ENCODE measurements around the gene PCNX4.

PCNX4 gene

DNA sequence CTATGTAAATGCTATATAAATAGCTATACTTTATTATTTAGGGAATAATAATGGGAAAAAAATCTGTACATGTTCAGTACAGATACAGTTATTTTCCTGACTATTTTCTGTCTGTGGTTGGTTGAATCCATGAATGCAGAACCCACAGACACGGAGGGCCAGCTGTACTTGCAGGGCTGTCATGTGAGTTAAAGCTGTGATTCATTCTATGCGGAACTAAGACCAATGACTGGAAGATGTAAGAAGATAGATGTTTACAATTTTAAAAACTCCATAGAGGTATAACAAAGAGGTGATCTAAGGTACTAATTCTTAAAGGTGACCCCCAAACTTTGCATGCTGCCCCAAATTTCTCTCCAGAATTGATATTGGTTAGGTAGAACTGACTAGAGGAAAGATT is 14.6 kb downstream of the PCNX4 start:
- no peak for DNase-seq

DNA sequence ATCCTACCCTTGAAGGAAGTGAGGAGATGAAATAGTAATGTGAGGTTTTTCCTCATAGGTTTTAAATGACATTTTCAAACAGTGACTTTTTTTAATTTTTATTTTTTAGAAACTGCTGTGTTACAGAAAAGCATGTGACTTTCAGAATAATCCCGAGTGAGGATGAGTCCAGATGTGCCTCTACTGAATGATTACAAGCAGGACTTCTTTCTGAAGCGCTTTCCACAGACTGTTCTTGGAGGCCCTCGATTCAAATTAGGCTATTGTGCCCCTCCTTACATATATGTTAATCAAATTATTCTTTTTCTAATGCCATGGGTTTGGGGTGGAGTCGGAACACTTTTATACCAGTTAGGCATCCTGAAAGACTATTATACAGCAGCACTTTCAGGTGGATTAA is 15.8 kb downstream of the PCNX4 start:
- DNase-seq: no peak

DNA sequence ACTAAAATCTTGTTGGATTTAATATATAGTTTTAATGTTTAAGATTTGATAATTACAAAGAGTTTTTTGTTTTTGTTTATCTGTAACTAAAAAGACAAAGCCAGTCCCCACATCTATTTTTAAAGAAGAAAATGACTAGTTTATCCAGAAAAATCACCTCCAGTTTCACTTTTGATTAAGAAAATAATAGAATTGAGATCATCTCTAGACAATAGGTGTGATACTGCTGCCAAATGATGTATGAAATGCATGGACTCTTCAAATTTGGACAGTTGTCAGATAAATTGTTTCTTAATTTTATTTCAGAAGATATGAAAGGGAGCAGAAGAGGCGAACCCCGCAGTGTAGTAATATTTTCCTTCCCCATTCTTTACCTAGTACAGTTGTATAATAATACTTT is 20.0 kb downstream of the PCNX4 start:
- DNase-seq: no peak

DNA sequence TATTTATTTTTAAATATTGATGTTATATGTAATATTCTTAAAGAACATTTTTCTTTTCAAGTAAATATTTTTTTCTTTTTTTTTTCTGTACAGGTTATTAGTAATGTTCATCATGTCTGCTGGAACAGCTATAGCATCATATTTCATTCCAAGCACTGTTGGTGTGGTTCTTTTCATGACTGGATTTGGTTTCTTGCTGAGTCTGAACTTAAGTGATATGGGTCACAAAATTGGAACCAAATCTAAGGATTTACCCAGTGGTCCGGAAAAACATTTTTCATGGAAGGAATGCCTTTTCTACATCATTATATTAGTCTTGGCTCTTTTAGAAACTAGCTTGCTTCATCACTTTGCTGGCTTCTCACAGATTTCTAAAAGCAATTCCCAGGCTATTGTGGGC is 23.2 kb downstream of the PCNX4 start:
- DNase-seq: no peak

DNA sequence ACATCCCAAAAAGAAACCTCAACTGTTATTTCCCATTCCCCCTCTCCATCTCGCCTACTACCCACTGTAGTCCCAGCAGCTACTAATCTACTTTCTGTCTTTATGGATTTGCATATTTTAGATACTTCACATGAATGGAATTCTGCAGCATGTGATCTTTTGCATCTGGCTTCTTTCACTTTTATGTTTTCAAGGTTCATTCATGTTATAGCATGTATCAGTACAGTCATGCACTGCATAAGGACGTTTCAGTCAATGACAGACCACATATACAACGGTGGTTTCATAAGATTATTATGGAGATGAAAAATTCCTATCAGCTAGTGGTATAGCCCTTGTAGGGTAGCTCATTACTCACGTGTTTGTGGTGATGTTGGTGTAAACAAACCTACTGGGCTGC is 24.5 kb downstream of the PCNX4 start:
- no peak for DNase-seq

DNA sequence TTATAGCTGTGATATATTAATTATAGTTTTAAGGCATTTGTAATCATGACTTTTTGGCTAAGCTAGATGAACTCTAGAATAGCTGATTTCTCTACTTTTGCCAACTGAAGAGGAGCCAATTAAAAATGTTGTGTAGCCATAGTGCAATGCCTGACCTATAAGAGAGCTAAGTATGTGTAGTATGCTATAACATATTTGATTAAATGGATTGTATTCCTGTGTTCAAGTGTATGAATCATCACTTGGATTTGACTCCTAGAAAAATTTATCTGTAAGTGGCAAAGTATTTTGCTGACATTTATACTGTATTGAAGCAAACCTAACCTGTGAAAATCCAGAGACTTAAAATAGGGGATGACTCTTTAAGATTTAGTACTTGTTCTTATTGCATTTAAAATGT is 34.2 kb downstream of the PCNX4 start:
- no peak for DNase-seq

DNA sequence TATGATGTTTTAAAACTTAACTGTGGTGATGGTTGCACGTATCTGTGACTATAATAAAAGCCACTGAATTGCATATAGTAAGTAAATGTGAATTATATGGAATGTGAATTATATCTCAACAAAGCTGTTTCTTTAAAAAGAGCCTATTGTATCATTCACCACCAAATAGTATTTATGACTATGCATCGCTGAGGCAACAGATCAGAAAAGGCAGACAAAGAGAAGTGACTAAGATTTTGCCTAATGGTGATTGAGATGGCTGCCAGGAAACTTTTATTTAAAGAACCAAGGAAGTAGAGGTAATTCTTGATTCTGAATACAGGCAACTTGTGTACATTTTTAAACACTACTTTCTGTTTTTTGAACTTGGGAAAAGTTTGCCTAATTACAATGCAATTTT is 41.8 kb downstream of the PCNX4 start:
- no peak for DNase-seq

DNA sequence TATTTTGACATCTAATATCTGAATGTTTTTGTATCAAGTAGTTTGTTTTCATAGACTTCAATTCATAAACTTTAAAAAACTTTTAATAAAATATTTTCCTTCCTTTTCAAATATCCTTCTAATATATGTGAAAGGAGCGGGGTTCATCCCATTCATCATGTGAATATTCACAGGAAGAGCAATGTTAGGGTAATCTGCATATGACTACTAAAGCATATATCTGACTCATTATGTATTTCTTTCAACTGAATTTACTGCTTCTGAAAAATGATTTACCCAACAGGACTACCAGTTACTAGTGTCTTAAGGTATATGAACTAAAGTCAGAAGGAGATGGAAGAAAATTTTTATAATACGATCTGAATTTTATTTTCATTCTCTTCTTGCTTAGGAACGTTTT is 43.0 kb downstream of the PCNX4 start:
- no peak for DNase-seq

DNA sequence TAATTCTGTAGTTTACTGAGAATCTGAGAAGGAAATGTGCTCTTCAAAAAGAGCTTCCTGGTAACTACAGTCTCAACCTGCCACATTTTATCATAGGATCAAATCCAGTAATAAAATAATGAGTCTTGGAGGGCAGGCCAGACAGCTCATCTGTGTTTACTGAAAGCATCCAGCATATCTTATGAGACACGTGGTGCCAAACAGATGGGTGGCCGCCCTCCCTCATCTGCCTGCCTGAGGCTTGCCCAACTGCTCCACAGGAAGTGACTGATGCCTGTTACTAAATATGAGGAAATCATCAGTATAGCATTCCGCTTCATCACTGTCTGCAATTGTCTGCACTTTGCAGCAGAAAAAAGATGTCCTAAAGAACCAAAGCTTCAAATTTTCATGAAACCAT is 60.0 kb downstream of the PCNX4 start:
- DNase-seq: peak; percentile 81

DNA sequence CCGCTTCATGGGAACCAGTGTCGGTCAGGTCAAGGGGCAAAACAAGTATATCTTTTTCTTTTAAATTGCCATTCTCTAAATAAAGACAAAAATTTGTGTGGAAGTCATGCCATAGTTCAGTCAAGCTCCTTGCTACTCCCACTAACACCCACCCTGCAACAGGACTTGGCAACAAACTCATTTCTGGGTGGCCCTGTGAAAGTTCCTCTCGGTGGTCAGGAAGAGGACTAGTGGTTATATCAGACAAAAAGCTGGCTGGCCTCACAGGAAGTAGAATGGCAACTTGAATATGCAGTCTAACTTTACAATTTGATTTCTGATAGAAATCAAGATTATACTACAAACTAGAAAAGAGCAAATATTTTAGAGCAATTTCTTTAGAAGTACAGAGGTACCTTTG is 62.3 kb downstream of the PCNX4 start:
- DNase-seq: no peak

DNA sequence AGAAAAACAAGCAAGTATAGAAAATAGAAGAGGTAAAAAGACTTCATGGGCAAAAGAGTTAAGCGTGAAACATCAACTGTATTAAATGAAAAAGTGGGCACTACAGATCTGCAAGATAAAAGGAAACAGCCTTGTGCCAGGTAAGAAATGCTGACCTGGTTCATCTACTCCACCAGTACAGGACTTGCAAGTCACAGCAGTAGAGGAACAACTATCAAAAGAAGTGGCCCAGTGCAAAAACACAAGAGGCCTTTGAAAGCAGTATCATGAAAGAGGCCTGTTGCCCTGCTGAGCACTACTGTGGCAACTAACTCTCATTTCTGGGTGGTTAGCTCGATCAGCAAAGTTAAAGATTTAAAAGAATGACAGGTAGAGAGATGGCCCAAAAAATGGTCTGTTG is 62.9 kb downstream of the PCNX4 start:
- DNase-seq: no peak

DNA sequence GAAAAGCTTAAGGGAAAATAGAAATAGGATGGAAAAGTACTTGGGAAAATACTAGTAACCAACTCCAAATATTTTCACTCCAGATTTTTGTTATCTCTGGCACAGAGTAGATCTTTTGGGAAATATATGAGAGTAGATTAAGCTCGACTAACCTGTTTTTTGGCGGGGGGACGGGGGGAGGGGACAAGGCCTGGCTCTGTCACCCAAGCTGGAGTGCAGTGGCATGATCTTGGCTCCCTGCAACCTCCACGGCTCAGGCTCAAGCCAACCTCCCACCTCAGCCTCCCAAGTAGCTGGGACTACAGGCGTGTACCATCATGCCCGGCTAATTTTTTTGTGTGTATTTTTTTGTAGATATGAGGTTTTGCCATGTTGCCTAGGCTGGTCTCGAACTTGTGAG is 68.7 kb downstream of the PCNX4 start:
- no peak for DNase-seq

DNA sequence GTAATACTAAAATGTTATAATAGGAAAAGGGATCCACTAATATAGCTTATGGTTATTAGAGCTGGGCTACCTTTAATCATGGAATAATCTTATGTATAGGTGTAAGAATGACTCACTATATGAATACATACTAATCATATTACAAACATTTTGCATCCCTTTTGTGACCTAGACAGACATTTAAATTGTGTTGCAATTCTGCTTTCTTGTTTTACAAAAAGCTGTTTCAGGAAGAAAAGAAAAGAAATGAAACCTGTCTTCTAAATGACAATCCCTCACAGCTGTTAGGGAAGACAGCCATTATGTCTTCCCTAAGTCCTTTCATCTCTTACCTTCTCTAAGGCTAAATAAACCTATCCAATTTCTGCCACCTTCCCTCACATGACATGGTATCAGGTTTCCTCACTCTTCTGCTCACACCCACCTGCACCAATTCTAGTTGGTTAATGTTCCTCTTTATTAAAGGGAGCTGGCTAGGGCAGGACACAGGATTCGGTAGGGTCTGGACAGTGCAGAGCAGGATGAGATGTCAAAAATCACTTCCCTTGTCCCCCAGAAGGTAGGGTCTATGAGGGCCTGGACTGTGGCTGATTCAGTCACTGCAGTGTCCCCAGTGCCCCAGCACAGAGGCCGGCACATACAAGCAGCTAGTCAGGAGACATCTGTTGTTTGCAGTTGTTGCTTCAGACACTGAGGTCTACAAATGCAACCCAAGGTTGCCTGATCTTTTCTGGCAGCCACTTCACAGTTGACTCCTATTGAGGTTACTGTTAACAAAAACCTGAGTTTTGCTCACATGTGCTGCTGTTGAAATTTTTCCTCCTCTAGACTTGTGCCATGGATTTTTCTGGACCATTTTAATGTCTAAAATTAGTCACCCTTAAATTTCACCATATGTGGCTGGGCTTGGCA is 69.7 kb downstream of the PCNX4 start:
- DNase-seq: no peak

DNA sequence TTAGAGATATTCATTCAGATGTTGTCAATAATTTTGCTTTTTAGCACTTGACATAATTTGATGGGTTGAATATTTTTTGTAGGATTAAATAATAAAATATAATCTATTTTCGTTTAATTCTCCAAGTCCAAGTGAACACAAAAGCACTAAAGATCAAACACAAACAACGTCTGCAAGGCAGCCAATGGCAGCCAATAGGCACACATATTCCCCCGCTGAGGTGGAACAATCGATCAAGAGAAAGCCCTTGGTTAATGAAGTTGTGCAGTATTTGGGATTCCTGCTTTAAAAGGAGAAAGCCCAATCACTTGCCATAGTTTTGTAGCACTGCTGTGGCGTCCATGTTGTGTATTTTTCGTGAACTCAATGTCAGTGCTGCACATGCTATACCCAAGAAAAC is 72.0 kb downstream of the PCNX4 start:
- no peak for DNase-seq

DNA sequence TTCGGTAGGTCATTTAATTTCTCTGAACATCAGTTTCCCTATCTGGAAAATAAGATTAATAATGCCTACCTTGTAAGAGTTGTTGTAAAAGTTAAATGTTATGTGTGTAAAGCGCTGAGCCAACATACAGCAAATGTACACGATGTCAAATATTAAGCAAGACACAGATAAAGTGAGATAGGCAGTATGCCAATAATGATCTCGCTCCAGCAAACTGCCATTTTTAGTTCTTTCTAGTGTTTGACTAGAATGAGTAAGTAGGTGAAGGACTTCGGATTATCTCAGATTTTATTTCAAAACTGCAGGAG is 72.6 kb downstream of the PCNX4 start:
- no peak for DNase-seq

DNA sequence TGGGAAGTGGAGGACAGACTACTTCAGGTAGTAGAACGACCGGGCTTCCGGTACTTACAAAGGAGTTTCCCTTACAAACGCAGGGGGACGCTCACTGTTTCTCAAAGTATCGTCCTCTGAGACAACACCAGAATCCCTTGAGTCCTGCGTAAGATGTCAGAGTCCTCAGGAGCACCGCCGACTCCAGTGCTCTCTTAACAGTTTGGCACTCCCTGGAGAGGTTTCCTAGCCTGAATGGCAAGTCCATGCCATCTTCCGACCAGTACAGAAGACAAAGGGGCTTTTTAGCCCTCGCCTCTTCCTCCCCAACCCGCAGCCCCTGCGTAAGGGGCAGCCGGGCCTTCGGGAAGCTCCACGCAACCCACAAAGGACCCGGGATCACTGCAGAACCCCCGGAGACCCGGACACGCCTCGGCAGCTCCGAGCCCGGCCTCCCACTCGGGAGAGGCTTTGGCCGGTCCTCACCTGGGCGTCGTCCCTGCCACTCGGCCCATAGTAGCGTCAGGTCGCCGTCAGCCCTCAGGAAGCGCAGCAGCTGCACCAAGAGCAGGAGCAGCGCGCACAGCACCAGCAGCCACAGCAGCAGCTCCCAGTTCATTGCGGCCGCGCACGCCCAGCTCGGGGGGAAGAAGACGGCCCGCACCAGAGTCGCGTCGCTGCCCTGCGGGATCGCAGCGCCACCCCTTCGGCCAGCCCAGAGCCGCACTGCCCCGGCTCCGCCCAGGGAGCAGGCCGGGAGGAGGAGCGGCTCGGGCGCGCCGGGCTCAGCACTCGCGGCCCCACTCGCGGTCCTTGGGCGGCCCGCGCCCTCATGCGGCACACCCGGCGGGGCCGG is 73.2 kb downstream of the PCNX4 start, which contains the start of gene DHRS7:
TSS of gene DHRS7 (minus strand) at position 687 of the 835 bp plus-strand sequence. CDS start at position 598, 89 bp downstream.
- DNase-seq: no peak

DNA sequence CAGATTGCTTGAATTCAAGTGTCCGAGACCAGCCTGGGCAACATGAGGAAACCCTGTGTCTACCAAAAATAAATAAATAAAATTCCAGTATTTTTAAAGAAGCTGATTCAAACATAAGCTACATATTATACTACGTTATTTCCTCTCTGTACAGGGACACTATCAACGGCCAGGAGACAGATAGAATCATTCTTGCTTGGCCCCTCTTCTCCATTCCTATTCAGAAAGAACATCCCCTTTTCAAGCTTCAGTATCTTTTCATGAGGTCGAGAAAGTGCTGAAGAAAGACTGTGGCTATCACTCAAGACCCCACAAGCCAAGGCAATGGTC is 73.8 kb downstream of the PCNX4 start:
- no peak for DNase-seq

DNA sequence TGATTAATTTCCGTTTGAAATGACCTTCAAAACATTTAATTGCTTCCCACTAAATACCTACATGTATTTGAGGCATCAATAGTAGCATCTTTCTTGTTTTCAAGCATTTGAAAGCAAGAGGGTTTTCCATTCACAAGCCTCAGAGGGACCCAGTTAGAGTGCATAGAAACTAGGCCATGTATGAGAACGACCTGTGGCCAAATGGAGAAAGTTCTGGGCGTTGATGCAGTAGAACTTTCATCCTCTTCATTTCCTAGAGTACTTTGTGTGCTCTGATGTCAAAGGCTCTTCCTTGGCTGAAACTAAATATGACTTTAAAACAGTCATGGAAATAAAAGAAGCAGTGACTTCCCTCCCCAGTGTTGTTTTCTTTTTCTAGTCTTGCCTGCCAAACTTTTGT is 74.4 kb downstream of the PCNX4 start:
- DNase-seq: no peak

DNA sequence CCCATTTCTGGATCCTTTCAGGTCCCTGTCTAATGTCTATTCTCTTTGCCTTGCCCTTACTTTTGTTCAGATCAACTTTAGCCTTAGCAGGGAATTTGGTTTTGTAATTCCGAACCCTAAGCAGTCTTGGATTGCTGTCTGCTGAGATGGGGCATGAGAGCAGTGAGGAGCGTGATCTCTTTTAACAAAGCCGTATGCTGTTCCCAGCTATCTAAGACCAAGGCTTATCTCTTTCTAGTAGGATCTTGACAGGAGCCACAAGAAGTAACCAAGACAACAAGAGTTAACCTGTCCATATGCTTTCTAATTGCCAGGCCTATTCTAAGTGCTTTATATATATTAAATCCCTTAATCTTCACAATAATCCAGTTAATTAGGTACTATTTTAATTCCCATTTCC is 78.0 kb downstream of the PCNX4 start:
- DNase-seq: no peak

DNA sequence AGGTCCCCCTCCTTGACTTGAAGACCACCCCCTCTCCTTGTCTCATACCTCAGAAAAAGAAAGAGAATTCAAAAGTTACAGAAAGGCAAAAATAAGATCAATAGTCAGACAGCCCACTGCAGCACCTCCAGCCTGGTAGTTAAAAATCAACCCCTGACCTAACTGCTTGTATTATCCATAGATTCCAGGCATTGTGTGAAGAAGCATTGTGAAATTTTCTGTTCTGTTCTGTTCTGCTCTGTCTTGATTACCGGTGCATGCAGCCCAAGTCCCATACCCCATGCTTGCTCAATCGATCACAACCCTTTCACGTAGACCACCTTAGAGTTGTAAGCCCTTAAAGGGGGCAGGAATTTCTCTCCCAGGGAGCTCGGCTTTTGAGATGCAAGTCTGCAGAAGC is 79.2 kb downstream of the PCNX4 start:
- DNase-seq: no peak

DNA sequence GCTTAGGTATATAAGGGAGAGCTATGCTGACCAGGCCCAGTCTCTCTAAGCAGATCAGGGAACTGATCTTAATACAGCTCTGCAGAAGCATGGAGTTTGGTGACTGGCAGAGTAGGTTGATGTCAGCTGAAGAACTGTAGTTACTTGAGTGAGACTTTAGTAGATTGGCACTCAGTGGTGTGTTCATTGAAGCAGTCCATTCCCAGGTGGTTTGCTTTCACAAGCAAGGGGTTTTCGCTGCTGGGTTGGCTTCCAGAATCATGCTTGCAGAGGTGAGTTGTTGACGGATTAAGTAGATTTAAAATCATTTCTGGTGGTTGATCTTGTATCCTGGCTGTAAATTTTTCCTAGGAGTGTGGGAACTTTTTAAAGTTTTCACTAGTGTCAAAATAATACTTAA is 80.0 kb downstream of the PCNX4 start:
- no peak for DNase-seq

DNA sequence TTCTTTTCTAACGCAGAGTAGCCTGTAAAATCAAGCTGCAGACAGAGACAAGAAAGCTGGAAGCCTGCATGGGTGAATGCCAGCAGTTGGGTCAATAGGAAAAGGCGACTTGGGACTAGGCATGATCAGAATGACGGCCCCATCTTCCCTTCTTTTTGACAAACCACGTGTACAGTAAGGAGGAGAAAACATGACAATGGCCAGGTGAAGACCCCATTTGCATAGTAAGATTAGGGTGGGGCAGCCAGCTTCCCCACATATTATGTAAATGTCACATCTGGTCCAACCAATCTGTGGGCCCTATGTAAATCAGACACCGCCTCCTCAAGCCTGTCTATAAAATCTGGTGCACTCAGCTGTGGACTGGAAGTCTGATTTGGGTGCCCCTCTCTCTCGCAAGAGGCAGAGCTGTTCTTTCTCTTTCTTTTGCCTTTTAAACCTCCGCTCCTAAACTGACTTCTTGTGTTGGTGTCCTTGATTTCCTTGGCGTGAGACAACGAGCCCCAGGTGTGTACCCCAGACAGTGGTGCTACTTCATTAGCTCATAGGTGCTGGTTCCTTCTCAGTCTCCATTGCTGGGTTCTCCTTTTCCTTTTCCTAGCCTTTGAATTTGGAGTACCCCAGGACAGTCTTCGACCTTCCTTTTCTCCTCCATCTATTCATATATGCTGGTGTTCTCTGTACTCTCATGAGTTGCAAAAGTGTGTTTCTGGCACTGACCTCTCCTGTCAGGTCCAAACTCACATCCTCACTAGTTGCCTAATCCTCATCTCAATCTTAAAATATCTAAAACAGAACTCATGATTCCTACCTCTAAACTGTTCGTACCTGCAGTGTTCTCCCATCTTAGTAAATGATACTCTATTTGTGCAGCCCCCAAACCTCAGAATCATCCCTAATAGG is 82.9 kb downstream of the PCNX4 start:
- DNase-seq: no peak

DNA sequence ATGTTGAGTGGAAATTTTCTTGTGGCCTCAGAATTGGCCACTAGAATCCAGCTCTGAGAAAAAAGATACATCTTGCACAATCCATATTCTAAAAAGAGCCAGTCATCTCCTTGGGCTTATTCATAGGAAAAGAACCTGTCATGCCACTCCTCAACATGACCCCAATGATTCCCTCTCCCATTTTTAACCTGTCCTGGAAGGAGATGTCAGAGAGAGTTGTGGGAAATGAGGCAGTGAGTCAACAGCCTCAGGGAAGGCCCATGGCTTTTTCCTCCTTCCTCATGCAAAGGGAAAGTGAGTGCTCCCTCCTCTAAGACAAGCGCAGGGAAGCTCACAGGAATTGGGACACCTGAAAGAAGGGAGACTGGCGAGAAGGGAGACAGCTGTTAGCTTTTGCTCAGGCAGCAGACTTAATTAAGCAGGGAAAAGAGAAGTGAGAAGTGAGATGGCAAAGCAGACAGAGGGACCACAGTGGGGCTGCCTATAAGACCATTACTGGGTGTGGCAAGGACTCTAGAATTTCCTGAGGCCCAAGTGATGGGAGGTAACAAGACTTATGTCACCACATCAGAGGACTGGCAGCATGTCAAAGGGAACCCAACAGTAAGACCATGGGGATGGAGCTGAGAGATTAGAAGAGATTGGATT is 83.7 kb downstream of the PCNX4 start:
- DNase-seq: no peak
